OCI-LY1 (cell line): ENCODE data around the gene RPP25L.

Experiments used
- EZH2 ChIP-seq: fragments of 200-600 bp; sonication (generic), shearing (Covaris generic); IDR thresholded peaks from 2 replicates; pipeline ENCODE4 v1.8.0; 2017; ENCODE audit warnings: borderline replicate concordance, mixed run types, mild to moderate bottlenecking, antibody characterized with exemption, low read length, moderate library complexity, mixed read lengths
- TF ChIP-seq, protein P1 (sequence below): fragments of 200-600 bp; sonication (generic), shearing (Covaris generic); IDR thresholded peaks from 2 replicates; pipeline ENCODE4 v1.5.1; 2017; ENCODE audit warnings: mild to moderate bottlenecking, antibody characterized with exemption, low read length, moderate library complexity, mixed read lengths

DNA sequence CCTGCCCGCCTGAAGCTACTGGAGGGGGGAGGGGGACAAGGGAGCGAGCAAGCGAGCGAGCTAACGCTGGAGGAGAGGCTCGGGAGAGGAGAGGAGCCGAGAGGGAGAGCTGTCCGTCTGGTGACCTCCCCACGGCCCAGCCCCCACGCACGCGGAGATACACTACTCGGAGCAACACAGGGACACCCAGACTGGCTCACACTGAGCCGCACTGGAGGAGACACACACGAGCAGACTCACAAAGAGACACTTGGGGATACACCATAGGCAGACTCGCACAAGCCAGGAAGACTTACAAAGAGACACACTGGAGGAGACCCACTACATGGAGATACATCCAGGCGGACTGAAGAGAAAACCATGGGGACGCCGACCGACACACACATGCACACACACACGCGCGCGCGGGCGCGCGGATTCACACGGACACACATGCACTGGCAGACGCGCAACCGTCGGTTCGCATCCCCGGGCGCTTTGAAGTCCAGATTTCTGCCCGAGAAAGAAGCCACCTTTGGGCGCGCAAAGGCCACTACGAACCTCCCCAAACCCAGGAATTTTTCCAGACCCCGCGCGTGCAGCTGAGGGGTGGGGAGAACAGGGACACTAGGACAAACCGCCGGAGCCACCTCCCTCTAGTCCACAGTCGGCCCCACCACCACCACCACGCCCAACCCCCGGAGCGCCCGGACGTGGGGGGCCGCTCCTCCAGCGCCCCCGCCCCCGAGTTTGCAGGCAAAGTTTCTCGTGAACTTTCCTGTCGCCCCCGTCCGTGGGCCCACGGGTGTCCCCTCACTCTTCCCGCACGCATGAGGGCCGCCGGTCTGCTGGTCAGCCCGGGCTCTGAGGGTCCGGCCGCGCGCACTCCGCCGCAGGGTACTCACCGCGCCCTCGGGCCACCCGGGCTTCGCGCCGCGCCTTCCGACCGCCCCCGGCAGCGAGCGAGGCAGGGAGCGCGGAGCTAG lies 22.9 kb downstream of the RPP25L start:
- TF ChIP-seq, protein P1, sequence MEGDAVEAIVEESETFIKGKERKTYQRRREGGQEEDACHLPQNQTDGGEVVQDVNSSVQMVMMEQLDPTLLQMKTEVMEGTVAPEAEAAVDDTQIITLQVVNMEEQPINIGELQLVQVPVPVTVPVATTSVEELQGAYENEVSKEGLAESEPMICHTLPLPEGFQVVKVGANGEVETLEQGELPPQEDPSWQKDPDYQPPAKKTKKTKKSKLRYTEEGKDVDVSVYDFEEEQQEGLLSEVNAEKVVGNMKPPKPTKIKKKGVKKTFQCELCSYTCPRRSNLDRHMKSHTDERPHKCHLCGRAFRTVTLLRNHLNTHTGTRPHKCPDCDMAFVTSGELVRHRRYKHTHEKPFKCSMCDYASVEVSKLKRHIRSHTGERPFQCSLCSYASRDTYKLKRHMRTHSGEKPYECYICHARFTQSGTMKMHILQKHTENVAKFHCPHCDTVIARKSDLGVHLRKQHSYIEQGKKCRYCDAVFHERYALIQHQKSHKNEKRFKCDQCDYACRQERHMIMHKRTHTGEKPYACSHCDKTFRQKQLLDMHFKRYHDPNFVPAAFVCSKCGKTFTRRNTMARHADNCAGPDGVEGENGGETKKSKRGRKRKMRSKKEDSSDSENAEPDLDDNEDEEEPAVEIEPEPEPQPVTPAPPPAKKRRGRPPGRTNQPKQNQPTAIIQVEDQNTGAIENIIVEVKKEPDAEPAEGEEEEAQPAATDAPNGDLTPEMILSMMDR: no peak
- TF ChIP-seq EZH2: no peak
